CD4-positive, alpha-beta T cell treated with Interferon gamma for 1 hour (primary cell): ENCODE data around the gene CPNE5.

Experiments used
- DNase-seq: peaks from one replicate; pipeline ENCODE4 v3.0.0-alpha.2; 2020

The CPNE5 gene

DNA sequence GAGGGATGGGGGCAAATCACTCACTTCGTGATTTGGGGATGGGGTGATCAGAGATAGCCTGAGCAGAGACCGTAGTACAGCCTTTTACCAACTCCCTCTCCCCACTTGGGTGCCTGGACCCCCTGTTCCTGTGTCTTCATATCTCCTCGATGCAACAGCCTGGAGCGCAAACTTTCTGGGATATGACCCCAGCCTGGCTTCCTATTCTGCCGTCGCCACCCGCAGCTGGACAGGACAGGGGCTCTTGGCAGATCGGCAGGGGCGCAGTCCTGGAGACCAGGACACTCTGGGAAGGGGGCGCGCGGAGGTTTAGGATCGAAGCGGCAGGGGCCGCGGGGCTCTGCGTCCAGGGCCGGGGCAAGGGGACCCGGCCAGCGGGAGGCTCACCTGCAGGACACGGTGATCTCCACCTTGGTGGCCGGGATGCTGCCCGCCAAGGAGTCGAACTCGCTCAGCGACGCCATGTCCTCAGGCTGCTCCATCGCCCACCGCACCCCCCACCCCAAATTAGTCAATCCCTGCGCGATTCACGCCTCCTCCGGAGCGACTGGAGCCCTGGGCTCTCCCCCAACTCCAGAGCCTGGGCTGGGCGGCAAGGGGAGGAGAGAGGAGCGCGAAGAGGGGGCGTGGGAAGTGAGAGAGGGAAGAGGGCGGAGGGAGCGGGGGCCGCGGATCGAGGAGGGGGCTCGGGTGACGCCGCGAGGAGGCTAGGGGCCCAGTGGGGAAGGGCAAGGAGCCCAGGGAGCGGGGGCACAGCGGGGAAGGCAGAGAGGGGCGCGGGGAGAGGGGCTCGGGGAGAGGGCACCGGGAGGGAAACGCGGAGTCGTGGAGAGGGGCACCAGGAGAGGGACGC lies at the start of gene CPNE5:
TSS of gene CPNE5 (minus strand) at position 549 of the 853 bp plus-strand sequence. CDS start at position 482, 67 bp downstream.
- DNase-seq: no peak

DNA sequence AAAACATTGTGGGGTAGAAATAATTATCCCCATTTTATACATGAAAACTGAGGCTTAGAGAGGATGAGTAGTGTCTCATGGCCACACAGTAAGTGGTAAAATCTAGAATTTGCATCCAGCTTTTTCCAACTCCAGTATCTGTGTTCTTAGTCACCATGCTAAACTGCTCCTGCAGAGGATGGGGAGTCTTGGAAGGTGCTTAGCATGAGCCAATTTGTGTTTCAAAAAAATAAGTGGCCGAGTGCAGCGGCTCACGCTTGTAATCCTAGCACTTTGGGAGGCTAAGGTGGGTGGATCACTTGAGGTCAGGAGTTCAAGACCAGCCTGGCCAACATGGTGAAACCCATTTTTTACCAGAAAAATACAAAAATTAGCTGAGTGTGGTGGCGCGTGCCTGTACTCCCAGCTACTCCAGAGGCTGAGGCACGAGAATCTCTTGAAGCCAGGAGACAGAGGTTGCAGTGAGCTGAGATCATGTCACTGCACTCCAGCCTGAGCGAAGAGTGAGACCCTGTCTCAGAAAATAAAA lies 48.9 kb upstream of the CPNE5 start:
- DNase-seq: no peak

DNA sequence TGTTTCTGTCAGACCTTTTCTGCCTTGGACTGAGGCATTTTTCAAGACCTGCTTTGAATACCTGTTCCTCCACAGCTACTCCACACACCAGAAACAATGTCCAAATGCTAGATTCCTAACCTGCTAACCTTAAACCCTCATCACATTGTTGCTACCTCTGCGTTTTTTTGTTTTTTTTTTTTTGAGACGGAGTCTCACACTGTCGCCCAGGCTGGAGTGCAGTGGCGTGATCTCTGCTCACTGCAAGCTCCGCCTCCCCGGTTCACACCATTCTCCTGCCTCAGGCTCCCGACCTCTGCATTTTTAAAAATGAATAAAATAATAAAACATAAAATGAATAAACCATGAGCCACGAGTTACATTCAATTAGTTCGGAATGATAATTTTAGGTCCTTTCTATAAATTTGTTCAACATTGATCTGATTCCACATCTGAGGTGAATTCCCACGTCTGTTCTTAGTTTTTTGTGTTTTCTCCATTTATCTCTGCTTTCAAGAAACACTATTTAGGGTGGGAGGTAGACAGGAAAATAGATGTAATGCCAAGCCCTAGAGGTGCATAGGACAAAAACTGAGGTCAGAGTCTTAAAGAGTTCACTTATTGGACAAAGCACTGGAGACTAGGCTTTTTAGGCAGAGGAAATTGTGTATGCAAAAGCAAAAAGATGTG lies 47.8 kb upstream of the CPNE5 start:
- DNase-seq: no peak

DNA sequence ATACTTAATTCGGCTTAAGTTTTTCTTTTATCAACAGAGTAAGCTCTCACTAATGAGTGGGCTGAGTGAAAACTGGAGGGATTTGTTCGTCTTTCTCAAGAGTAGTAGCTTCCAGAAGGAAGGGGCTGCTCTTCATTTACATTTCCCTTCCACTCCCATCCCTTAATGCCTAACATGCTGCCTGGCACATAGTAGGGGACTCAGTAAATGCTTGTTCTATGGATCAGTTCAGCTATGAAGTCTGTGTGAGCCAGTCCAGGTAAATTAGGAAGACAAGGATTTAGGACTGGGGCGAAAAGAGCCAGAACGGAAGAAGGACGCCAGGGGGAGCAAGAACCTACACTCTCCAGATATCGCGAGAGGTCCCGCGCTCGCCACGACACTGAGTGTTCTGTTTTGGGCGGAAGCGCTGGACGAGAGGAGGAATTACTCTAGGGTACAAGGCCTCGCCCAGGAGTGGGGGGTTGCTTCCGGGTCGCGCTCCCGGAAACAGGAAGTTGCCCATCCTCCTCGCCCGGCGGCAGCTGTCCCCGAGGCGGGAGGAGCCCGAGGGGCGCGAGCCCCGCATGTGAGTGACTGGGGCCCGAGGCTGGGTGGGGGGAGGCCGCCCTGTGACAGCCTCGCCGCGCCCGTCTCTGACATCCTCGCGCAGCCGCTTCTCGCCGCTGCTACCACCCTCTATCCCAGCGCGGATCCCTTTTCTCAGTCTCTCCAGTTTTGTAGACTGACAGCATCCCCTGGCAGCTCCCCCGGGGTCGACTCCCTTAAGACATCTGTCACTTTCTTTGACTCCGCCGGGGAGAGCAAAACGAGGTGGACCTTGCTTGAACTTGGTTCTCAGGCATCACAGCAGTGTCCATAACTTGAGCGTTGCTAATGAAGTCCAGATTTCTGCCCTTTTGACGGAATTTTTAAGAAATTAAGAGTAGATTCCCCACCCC lies 46.5 kb upstream of the CPNE5 start, which contains the start of gene C6orf89:
TSS of gene C6orf89 (plus strand) at position 492 of the 941 bp plus-strand sequence. CDS start 13,493 bp downstream, outside the sequence.
- peak; percentile 97 for DNase-seq

DNA sequence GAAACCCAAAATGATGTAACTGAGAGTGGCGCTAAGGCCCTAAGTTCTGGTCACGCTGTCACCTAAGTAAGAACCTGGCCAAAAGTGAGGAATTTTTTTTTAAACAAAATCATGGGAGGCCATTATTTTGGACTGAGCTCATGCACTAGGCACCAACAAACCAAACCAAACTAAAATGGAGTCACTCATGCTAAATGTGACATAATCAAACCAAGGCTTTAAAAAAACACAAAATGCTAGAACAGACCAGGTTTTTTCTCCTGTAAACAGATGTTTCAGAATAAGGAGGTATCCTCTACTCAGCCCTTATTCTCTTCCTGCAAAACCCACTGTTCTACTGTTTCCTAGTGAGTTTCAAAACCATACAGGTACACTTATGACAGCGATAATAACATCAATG lies 45.4 kb upstream of the CPNE5 start:
- no peak for DNase-seq

DNA sequence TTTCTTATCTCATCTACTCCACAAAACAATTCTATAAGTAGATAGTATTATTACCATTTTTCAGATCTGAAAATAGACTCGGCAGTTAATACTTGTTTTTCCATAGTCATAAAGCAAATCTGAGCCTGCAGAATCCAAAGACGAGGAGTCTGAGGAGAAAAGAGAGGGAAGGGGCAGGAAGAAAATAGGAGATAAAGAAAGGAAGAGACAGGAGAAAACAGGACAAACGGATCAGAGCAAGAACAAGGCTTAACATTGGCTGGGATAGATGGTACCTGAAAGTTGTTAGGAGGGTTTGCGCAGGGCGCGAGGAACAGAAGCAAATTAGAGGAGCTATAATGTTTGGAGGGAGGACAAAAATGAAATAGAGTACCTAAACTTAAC lies 36.0 kb upstream of the CPNE5 start:
- no peak for DNase-seq

DNA sequence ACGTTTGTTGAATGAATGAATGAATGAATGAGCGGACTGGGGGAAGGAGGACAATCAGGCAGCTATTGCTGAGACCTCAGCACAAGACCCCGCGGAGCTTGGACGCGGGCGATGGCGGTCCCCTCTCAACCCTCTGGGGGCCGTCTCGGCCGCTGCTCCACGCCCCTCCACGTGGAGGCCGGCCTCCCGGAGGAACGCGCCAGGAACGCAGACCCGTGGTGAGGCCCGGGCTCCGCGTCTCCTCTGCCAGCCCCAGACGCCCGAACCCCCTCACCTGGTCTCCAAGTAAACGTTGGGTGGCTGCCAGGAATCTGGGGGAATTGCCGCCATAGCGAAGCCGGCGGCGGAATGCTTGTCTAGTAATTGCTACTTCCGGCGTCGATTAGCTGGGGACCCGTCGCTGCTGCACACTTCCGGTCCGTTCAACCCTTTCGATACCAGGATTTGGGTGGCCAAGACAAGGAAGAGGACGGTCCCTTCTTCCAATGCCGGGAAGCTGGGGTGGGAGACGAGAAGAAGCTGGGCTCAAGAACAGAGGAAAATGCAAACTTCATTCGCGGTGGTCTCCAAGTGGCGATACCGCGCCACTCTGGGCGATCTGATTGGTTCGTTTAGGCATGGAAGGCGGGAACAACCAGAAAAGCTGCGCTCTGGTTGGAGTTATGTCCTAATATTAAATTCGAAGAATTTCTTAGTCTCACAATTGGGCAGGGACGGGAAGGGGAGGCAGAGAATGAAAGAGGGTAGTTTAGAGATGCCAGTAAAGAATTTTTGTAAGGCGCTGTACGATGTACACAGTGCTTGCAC lies 35.4 kb upstream of the CPNE5 start, which contains the start of gene PPIL1:
TSS of gene PPIL1 (minus strand) at position 361 of the 807 bp plus-strand sequence. CDS start at position 330, 31 bp downstream.
- peak; percentile 84 for DNase-seq

DNA sequence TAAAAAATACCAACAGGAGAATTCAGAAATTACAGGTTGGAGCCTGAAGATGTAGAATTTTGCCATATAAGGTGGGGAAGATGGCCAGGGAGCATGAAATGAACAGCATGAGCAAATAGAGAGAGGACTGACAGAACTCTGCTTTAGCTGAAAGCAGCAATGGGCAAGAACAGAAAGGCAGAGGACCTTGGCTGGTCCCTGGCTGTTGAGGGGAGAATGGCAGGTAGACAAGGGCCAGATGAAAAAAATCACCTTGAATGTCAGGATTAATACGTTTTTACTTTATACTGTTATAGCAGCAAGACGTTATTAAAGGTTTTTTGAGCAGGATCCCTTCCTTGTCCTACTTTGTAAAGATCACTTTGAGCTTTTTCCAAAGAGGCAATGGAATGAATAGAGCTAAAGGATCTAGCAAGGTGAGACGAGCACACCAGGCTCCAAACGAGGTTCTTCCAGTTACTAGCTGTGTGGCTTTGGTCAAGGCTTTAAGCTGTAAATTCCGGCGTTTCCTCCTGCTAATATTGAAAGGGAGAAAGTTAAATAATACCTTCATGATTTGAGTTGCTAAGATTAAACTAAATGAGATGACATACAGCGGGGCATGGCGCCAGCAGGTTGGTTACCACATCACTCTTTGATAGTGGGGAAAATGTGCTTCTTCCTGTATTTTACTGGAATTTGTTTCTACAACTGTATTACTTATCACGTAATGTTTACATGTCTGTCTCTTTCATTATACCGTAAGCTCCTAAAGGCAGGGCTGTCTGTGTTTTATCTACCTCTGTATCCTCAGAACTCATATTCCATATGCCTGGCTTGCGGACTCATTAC lies 34.6 kb upstream of the CPNE5 start:
- DNase-seq: no peak

DNA sequence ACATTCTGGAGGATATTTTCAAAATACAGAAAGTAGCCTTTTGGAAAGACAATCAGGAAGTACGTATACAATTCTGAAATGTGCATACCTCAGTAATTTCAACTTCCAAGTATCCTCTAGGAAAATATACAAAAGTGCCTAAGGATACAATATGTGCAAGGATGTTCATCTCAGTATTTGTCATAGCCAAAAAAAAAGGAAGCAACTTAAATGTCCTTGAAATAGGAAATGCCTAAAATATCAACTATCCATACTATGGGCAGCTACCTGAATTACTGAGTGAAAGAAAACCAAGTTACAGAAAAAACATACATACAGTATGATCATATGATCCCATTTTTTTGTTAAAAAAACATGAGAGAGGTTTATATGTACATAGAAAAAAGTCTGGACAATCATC lies 33.9 kb upstream of the CPNE5 start:
- DNase-seq: no peak

DNA sequence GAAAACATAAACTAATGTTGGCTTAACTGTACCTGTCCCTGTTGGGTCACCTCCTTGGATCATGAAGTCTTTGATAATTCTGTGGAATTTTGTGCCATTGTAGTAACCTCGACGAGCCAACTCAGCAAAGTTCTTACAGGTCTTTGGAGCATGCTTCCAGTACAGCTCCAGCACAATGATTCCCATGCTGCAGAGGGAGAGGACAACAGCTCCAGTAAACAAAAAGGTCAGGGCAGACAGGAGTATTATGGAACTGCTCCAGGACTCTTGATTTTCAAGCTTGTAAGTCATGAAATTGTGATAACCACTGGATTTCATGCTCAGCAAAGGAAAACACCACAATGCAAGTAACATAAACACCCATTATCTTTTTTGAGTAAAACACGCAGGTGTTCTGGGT lies 32.4 kb upstream of the CPNE5 start:
- no peak for DNase-seq

DNA sequence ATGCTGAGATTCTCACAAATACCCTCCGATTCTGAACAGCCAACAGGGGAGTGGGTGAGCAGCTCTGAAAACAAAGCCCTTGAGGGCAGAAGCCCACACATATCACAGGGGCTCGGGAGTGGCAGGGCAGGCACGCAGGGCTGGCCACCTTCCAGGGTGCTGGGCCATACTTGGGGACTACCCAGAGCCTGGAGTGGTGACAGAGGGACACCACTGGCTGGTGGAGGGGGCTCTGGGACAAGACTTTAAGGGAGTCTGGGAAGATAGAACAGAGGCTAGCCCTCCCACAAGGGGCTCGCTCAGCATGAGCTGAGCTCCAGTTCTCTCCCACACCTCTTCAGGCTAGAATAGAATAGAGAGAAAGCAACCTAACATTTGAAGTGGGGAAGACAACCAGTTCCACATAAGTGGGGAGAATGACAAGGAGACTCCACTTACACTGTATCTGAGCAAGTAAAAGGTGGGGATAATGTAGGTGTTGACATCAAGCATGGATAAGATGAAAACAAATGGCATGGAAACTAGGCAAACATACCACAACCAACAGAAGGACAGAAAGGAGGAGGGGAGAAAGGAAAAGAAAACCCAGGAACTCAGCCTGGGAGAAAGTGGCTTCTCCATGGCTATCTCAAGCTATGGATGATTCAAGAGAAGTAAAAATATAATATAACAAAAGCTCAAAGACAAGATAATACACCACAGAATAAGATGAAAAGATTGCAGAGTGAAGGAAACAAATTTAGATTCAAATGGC lies 28.4 kb upstream of the CPNE5 start:
- DNase-seq: no peak

DNA sequence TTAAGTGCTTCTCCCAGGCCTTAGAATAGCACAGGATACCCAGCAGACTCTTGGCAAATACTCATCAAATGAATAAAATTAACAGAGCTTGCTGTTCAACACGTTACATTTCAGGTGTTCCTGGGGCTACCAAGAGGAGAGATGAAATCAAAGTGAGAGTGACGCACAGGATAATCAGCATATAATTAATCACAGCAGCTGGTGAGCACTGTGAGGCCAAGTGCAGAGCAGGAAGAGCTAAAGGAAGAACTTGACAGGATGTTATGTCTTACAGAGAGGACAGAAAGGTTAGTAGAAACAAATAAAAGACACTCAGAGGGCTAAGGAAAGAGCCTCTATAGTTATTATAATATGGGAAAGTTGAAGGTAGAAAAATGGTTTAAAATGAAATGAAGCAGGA lies 26.6 kb upstream of the CPNE5 start:
- no peak for DNase-seq

DNA sequence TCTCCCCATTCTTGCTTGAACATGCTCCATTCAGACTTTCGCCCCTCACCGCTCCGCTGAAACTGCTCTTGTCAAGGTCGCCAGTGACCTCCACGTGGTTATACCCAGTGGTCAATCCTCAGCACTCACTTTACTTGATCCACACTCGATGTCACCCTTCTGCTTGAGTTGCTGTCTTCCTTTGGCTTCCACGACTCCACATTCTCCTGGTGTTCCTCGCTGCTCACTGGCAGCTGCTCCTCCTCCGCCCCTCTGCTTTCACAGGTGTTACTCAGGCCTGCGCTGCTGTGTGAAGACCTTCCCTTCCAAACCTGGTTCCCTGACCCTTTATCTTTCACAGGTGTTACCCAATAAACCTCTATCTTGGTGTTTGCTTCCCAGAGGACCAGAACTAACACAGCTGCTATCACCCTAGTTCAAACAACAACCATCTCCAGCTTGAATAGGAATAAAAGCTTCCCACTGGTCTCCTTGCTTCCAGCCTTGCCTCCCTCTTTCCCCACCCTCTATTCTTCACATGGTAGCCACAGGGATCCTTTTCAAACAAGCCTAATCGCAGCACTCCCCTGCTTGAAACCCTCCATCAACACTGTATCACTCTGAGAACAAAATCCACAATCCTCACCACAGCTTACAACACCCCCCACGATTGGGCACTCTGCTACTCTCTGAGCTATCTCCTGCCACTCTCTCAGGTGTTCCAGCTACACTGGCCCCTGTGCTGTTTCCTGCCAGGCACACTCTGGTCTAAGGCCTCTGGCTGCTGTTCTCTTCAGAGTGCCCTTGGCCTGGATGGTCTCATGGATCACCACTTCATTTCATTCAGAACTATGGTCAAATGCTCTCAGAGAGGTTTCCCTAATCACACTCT lies 24.7 kb upstream of the CPNE5 start:
- no peak for DNase-seq

DNA sequence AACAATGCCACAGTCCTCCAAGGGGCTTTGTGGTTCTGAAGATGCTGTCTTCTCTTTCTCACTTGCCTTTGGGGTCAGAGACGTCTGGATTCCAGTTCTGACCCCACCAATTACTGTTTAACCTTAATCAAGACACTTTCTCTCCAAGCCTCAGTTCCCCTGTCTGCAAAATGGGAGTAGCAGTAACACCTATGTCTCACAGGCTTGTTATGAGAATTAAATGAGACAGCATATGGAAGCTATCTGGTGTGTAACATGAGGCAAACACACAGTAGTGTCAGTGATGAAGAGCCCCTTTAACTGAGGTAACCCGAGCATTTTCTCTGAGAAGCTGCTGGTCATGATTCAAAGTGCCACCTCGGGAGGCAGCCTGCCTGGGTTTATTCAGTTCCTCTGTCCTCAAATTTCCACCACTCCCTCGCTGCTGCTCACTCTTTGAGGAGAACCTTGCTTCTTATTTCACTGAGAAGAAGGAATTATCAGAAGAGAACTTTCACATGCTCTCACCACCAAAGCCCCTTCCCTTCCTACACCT lies 23.7 kb upstream of the CPNE5 start:
- no peak for DNase-seq

DNA sequence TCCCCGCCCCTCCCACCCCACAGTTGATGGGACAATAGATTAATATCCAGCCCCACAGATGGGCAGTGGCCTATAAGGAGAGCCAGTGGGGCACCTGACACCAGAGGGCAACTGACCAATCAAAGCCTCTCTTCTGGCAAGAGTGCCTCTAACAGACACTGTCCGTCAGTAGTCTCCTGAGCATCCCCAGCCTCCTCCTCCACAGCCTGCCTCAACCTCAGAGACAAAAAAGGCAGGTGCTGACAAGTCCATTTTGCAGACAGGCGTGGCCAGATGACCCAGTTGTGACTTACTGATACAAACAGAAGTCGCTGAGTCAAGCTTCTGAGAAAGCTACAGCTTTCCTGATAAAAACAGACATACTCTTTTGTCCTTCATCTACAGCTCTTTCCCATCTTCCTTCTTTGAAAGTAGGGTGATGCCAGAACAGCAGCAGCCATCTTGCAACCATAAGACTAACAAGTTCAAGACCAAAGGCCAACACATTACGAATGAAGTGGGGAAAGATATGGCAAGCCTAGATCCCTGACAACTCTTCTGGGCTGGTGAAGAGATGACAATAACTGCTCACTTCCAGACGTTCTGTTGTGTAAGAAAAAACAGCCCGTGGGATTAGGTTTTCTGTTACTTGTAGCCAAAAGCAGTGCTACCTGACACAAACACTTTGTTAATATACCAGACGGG lies 23.1 kb upstream of the CPNE5 start:
- DNase-seq: no peak

DNA sequence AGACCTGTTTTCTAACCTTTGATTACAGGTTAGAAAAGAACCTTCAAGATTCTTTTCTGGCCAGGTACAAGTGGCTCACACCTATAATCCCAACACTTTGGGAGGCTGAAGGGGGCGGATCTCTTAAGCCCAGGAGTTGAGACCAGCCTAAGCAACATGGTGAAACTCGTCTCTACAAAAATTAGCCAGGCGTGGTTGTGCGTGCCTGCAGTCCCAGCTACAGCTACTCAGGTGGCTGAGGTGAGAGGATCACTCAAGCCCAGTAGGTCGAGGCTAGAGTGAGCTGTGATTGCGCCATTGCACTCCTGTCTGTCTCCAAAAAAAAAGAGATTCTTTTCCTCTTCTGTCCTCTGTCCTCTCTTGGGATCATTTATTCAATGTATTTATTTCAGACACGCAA lies 20.9 kb upstream of the CPNE5 start:
- no peak for DNase-seq

DNA sequence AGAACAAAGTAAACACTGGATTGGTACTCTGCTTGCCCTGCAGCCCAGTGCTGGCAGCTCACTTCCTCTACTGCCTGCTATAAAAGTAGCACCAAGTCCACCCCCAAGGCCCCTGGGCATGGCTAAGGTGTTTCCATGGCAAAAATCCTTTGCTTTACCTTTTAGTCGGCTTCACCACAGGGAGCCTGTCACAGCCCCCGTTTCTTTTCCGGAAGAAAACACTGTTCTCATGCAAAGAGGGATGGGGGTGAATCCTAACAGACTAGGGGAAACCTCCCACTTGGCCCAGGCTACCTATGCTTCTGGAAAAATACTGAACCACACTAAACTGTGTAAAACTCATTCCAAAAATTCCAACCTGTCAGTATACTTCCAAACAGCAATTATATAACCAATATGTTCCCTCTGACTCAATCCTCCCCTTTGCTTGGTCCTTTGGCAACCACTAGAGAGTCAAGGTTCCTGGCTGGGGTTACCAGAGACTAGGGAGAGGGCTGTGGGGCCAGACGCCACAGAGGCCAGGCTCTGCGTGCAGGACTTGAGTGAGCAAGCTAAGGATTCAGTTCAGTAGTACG lies 19.2 kb upstream of the CPNE5 start:
- DNase-seq: no peak

DNA sequence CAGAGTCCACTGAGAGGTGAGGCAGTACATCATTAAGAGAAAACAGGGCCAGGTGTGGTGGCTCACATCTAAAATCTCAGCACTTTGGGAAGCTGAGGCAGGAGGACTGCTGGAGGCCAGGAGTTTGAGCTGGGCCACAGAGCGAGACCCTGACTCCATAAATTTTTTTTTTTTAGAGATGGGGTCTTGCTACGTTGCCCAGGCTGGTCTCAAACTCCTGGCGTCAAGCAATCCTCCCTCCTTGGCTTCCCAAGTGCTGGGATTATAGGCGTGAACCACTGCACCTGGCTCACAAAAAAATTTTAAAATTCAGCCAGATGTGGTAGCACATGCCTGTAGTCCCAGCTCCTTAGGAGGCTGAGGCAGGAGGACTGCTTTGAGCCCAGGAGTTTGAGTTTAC lies 18.1 kb upstream of the CPNE5 start:
- DNase-seq: no peak
